SK-N-SH treated with all-trans-retinoic acid at 6 μM for 48 hours (cell line): ENCODE results near the gene USP38.
"Not testable (repeated sequence)": the region's sequence is repeated elsewhere in the genome, so short reads cannot be mapped to it uniquely, and the experiment has no call there.

Experiments
- ATAC-seq: fragments of 200-7000 bp; cut with Tn5 transposase; 3 replicates; pipeline ENCODE4 v1.9.1; 2020; ENCODE audit warnings: mild to moderate bottlenecking, moderate library complexity
- ARNTL ChIP-seq: fragments of 450-650 bp; formaldehyde crosslinking; IDR thresholded peaks from 2 replicates; pipeline ENCODE4 v1.5.0; 2020; ENCODE audit warnings: low read depth, mild to moderate bottlenecking, moderate library complexity, borderline replicate concordance
- BACH2 ChIP-seq: fragments of 250-450 bp; sonication (Bioruptor Pico); IDR thresholded peaks from 2 replicates; pipeline ENCODE4 v1.9.0; 2021; ENCODE audit warnings: mild to moderate bottlenecking, borderline replicate concordance
- CSDC2 ChIP-seq: fragments of 250-450 bp; sonication (Bioruptor Pico); IDR thresholded peaks from 2 replicates; pipeline ENCODE4 v1.5.0; 2020; ENCODE audit warnings: mild to moderate bottlenecking, moderate library complexity
- GLIS3 ChIP-seq: fragments of 250-450 bp; sonication (Bioruptor Pico); IDR thresholded peaks from 2 replicates; pipeline ENCODE4 v1.5.0; 2020; ENCODE audit warnings: mild to moderate bottlenecking, moderate library complexity
- OSR1 ChIP-seq: fragments of 250-450 bp; sonication (Bioruptor Pico); IDR thresholded peaks from 2 replicates; pipeline ENCODE4 v1.8.0; 2022; ENCODE audit warnings: moderate library complexity, mild to moderate bottlenecking, inconsistent platforms
- PPARA ChIP-seq: fragments of 250-450 bp; sonication (Bioruptor Pico); IDR thresholded peaks from 2 replicates; pipeline ENCODE4 v1.5.0; 2020; ENCODE audit warnings: mild to moderate bottlenecking, borderline replicate concordance
- RARB ChIP-seq: fragments of 250-450 bp; sonication (Bioruptor Pico); IDR thresholded peaks from 2 replicates; pipeline ENCODE4 v1.8.0; 2021; ENCODE audit warnings: mild to moderate bottlenecking, moderate library complexity
- SNAI2 ChIP-seq: fragments of 250-450 bp; sonication (Bioruptor Pico); IDR thresholded peaks from 2 replicates; pipeline ENCODE4 v1.5.0; 2020; ENCODE audit warnings: mild to moderate bottlenecking, moderate library complexity
- TCF4 ChIP-seq: fragments of 250-450 bp; sonication (Bioruptor Pico); IDR thresholded peaks from 2 replicates; pipeline ENCODE4 v1.8.0; 2021; ENCODE audit warnings: mild to moderate bottlenecking, moderate library complexity, borderline replicate concordance
- TOX ChIP-seq: fragments of 250-450 bp; sonication (Bioruptor Pico); IDR thresholded peaks from 2 replicates; pipeline ENCODE4 v1.8.0; 2021; ENCODE audit warnings: mild to moderate bottlenecking, moderate library complexity, borderline replicate concordance
- ZC3H10 ChIP-seq: fragments of 250-450 bp; sonication (Bioruptor Pico); IDR thresholded peaks from 2 replicates; pipeline ENCODE4 v1.5.1; 2021; ENCODE audit warnings: mild to moderate bottlenecking, moderate library complexity
- ZFP3 ChIP-seq: fragments of 250-450 bp; sonication (Bioruptor Pico); IDR thresholded peaks from 2 replicates; pipeline ENCODE4 v1.5.0; 2020; ENCODE audit warnings: mild to moderate bottlenecking, moderate library complexity
- ZFP30 ChIP-seq: fragments of 450-650 bp; formaldehyde crosslinking; IDR thresholded peaks from 2 replicates; pipeline ENCODE4 v1.5.0; 2022; ENCODE audit warnings: mild to moderate bottlenecking, moderate library complexity
- ZNF565 ChIP-seq: fragments of 450-650 bp; formaldehyde crosslinking; conservative IDR thresholded peaks from 2 replicates; pipeline ENCODE4 v1.5.0; 2020; ENCODE audit warnings: low read depth, mild to moderate bottlenecking, moderate library complexity
- ZNF70 ChIP-seq: fragments of 450-650 bp; formaldehyde crosslinking; IDR thresholded peaks from 2 replicates; pipeline ENCODE4 v1.5.0; 2020; ENCODE audit warnings: mild to moderate bottlenecking, moderate library complexity
- ZNF8 ChIP-seq: fragments of 450-650 bp; formaldehyde crosslinking; IDR thresholded peaks from 2 replicates; pipeline ENCODE4 v1.5.0; 2020; ENCODE audit warnings: mild to moderate bottlenecking, moderate library complexity
- TF ChIP-seq, protein P1 (sequence below): fragments of 250-450 bp; sonication (Bioruptor Pico); IDR thresholded peaks from 2 replicates; pipeline ENCODE4 v1.8.0; 2021; ENCODE audit warnings: low read depth, mild to moderate bottlenecking, moderate library complexity, borderline replicate concordance
- TF ChIP-seq, protein P2 (sequence below): fragments of 250-450 bp; sonication (Bioruptor Pico); IDR thresholded peaks from 2 replicates; pipeline ENCODE4 v1.5.0; 2020; ENCODE audit warnings: mild to moderate bottlenecking, moderate library complexity
- TF ChIP-seq, protein P3 (sequence below): fragments of 250-450 bp; sonication (Bioruptor Pico); IDR thresholded peaks from 2 replicates; pipeline ENCODE4 v1.5.1; 2020; ENCODE audit warnings: low read depth, mild to moderate bottlenecking, moderate library complexity
- TF ChIP-seq, protein P4 (sequence below): fragments of 250-450 bp; sonication (Bioruptor Pico); IDR thresholded peaks from 2 replicates; pipeline ENCODE4 v1.8.0; 2020; ENCODE audit warnings: mild to moderate bottlenecking, moderate library complexity, borderline replicate concordance

USP38 gene

DNA sequence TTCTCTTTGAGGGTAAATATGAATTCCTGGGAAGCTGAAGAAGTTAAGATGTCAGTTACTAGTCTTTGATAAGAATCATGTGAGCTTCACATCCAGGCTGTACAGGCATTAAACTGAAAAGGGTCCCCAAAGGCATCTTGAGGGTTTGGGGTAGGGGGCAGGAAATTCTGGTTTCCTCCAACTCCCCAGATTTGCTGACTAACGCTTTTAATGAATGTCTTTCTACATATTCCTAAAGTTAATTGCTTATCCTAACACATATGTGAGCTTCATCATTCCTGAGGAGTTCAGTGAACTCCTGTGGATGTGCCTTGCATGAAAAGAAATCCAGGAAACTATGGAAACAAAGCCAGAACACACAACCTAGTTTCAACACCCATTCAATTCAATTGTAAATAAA, 78.1 kb downstream of the USP38 start:
- TF ChIP-seq, protein P1, sequence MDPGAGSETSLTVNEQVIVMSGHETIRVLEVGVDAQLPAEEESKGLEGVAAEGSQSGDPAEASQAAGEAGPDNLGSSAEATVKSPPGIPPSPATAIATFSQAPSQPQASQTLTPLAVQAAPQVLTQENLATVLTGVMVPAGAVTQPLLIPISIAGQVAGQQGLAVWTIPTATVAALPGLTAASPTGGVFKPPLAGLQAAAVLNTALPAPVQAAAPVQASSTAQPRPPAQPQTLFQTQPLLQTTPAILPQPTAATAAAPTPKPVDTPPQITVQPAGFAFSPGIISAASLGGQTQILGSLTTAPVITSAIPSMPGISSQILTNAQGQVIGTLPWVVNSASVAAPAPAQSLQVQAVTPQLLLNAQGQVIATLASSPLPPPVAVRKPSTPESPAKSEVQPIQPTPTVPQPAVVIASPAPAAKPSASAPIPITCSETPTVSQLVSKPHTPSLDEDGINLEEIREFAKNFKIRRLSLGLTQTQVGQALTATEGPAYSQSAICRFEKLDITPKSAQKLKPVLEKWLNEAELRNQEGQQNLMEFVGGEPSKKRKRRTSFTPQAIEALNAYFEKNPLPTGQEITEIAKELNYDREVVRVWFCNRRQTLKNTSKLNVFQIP (CRISPR knock-in tag), result no peak
- TF ChIP-seq RARB (CRISPR knock-in tag) (no peak), ARNTL (no peak), ZFP3 (CRISPR knock-in tag) (no peak), OSR1 (CRISPR knock-in tag) (no peak), ZNF8 (no peak), BACH2 (CRISPR knock-in tag) (no peak), TCF4 (CRISPR knock-in tag) (no peak), SNAI2 (CRISPR knock-in tag) (no peak), PPARA (CRISPR knock-in tag) (no peak), ZNF565 (CRISPR knock-in tag) (no peak), GLIS3 (CRISPR knock-in tag) (no peak), TOX (no peak), ZC3H10 (no peak)
- TF ChIP-seq, protein P2, sequence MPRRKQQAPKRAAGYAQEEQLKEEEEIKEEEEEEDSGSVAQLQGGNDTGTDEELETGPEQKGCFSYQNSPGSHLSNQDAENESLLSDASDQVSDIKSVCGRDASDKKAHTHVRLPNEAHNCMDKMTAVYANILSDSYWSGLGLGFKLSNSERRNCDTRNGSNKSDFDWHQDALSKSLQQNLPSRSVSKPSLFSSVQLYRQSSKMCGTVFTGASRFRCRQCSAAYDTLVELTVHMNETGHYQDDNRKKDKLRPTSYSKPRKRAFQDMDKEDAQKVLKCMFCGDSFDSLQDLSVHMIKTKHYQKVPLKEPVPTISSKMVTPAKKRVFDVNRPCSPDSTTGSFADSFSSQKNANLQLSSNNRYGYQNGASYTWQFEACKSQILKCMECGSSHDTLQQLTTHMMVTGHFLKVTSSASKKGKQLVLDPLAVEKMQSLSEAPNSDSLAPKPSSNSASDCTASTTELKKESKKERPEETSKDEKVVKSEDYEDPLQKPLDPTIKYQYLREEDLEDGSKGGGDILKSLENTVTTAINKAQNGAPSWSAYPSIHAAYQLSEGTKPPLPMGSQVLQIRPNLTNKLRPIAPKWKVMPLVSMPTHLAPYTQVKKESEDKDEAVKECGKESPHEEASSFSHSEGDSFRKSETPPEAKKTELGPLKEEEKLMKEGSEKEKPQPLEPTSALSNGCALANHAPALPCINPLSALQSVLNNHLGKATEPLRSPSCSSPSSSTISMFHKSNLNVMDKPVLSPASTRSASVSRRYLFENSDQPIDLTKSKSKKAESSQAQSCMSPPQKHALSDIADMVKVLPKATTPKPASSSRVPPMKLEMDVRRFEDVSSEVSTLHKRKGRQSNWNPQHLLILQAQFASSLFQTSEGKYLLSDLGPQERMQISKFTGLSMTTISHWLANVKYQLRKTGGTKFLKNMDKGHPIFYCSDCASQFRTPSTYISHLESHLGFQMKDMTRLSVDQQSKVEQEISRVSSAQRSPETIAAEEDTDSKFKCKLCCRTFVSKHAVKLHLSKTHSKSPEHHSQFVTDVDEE (CRISPR knock-in tag), result no peak
- TF ChIP-seq, protein P3, sequence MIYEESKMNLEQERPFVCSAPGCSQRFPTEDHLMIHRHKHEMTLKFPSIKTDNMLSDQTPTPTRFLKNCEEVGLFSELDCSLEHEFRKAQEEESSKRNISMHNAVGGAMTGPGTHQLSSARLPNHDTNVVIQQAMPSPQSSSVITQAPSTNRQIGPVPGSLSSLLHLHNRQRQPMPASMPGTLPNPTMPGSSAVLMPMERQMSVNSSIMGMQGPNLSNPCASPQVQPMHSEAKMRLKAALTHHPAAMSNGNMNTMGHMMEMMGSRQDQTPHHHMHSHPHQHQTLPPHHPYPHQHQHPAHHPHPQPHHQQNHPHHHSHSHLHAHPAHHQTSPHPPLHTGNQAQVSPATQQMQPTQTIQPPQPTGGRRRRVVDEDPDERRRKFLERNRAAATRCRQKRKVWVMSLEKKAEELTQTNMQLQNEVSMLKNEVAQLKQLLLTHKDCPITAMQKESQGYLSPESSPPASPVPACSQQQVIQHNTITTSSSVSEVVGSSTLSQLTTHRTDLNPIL (CRISPR knock-in tag), result no peak
- TF ChIP-seq, protein P4, sequence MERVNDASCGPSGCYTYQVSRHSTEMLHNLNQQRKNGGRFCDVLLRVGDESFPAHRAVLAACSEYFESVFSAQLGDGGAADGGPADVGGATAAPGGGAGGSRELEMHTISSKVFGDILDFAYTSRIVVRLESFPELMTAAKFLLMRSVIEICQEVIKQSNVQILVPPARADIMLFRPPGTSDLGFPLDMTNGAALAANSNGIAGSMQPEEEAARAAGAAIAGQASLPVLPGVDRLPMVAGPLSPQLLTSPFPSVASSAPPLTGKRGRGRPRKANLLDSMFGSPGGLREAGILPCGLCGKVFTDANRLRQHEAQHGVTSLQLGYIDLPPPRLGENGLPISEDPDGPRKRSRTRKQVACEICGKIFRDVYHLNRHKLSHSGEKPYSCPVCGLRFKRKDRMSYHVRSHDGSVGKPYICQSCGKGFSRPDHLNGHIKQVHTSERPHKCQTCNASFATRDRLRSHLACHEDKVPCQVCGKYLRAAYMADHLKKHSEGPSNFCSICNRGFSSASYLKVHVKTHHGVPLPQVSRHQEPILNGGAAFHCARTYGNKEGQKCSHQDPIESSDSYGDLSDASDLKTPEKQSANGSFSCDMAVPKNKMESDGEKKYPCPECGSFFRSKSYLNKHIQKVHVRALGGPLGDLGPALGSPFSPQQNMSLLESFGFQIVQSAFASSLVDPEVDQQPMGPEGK, result no peak
- TF ChIP-seq, all 23 proteins: peak for 0
- ATAC-seq, result no peak

DNA sequence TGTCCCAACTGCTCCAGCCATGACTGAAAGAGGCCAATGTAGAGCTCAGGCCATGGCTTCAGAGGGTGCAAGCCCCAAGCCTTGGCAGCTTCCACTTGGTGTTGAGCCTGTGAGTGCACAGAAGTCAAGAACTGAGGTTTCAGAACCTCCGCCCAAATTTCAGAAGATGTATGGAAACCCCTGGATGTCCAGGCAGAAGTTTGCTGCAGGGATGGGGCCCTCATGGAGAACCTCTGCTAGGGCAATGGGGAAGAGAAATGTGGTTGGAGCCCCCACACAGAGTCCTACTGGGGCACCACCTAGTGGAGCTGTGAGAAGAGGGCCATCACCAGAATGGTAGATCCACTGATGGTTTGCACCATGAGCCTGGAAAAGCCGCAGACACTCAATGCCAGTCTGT, 83.0 kb downstream of the USP38 start:
- not testable (repeated sequence) for ATAC-seq

DNA sequence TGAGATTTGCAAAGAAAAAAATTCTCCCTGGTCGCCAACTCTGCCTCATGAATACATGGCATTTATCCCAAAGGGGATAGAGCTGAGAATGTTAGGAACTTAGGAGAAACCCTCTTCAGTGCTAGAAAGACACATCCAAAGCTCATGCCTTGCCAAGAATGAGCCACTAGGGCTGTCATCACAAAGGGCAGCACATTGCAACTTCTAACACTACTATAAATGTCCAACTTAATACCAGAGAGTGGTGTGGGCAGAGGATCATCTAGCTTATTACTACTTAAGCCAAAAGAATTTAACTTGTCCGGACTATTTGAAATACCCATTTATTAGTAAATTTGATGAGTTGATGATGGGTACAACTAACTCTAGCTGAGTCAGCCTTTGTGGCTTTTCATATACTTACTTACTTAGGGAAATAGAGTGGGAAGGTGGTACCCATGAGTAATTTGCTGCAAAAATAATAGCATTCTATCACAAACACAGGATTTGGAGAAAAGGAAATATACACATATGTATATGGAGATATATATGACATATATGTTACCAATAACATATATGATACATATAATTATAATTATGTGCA, 85.6 kb downstream of the USP38 start:
- ATAC-seq, result peak; percentile 50; the same call in 1 of the 3 replicates
- TF ChIP-seq, protein P2 (CRISPR knock-in tag), result no peak
- TF ChIP-seq ARNTL, result no peak
- TF ChIP-seq, protein P4, result no peak
- TF ChIP-seq RARB (CRISPR knock-in tag), result no peak
- TF ChIP-seq ZFP3 (CRISPR knock-in tag), result no peak
- no peak for TF ChIP-seq TOX
- TF ChIP-seq, protein P3 (CRISPR knock-in tag), result no peak
- no peak for TF ChIP-seq OSR1 (CRISPR knock-in tag)
- no peak for TF ChIP-seq TCF4 (CRISPR knock-in tag)
- no peak for TF ChIP-seq CSDC2
- TF ChIP-seq ZC3H10, result no peak
- no peak for TF ChIP-seq PPARA (CRISPR knock-in tag)
- TF ChIP-seq BACH2 (CRISPR knock-in tag), result no peak
- TF ChIP-seq ZFP30 (CRISPR knock-in tag), result no peak
- TF ChIP-seq ZNF8, result no peak
- TF ChIP-seq, protein P1 (CRISPR knock-in tag), result no peak
- no peak for TF ChIP-seq ZNF70 (CRISPR knock-in tag)
- no peak for TF ChIP-seq SNAI2 (CRISPR knock-in tag)
- TF ChIP-seq ZNF565 (CRISPR knock-in tag), result no peak
